ENCODE results near the gene PNO1.
"Not testable (repeated sequence)": the region's sequence is repeated elsewhere in the genome, so short reads cannot be mapped to it uniquely, and the experiment has no call there.

Gene PNO1

GRCh38 chr2:68157402-68158133 is at the start of gene PNO1:
Gene PNO1 (plus strand): TSS chr2:68157888. CDS start chr2:68157935, 47 bp downstream.
- peak; percentile 94 for DNase-seq

- no peak for DNase-seq
Observed at GRCh38 chr2:68108120-68108519, 49.6 kb upstream of the PNO1 start.

GRCh38 chr2:68110102-68110501 is 47.6 kb upstream of the PNO1 start:
- no peak for DNase-seq

GRCh38 chr2:68115965-68116364 is 41.7 kb upstream of the PNO1 start:
- no peak for DNase-seq

- DNase-seq, result not testable (repeated sequence)
Observed at GRCh38 chr2:68117922-68118321, 39.8 kb upstream of the PNO1 start.

- no peak for DNase-seq
Observed at GRCh38 chr2:68118816-68119215, 38.9 kb upstream of the PNO1 start.

GRCh38 chr2:68119504-68119903 is 38.2 kb upstream of the PNO1 start:
- no peak for DNase-seq

GRCh38 chr2:68121873-68122679 is 35.6 kb upstream of the PNO1 start:
- peak; percentile 55 for DNase-seq

- DNase-seq, result no peak
Observed at GRCh38 chr2:68122680-68122964, 35.1 kb upstream of the PNO1 start.

GRCh38 chr2:68124321-68124720 is 33.4 kb upstream of the PNO1 start:
- DNase-seq, result no peak

- DNase-seq, result no peak
Observed at GRCh38 chr2:68125821-68126220, 31.9 kb upstream of the PNO1 start.

GRCh38 chr2:68126561-68126960 is 31.1 kb upstream of the PNO1 start:
- no peak for DNase-seq

GRCh38 chr2:68127358-68128242 is 30.1 kb upstream of the PNO1 start:
- no peak for DNase-seq

- DNase-seq, result no peak
Observed at GRCh38 chr2:68134120-68134519, 23.6 kb upstream of the PNO1 start.

- DNase-seq, result no peak
Observed at GRCh38 chr2:68134554-68134953, 23.1 kb upstream of the PNO1 start.

GRCh38 chr2:68135448-68136320 is 22.0 kb upstream of the PNO1 start:
- DNase-seq, result no peak

GRCh38 chr2:68141875-68142274 is 15.8 kb upstream of the PNO1 start:
- DNase-seq, result no peak

GRCh38 chr2:68151037-68151436 is 6.7 kb upstream of the PNO1 start:
- no peak for DNase-seq

GRCh38 chr2:68152681-68153347 is 4.9 kb upstream of the PNO1 start:
- DNase-seq, result no peak

GRCh38 chr2:68155618-68156017 is 2.1 kb upstream of the PNO1 start:
- DNase-seq, result no peak

- no peak for DNase-seq
Observed at GRCh38 chr2:68156419-68156818, 1.3 kb upstream of the PNO1 start.

- DNase-seq, result no peak
Observed at GRCh38 chr2:68157002-68157401, 686 bp upstream of the PNO1 start.

Data from activated effector memory CD4-positive, alpha-beta T cell treated with Interleukin-2 at 50 U/mL for 16 hours (primary cell).